Esophagus muscularis mucosa (tissue), 4 donors: Measurements from ENCODE around the gene RC3H2. TPM values are rescaled to one million over a fixed set of nuclear protein-coding genes. Genes with fewer than 3 reads are reported as not detected.

Source experiments
- DNase-seq: peaks from one replicate; pipeline ENCODE4 v3.0.0-alpha.2; 2017; ENCODE audit errors: extremely low spot score
- H3K27ac ChIP-seq, 4 donors: fragments of 200-600 bp; sonication (generic); replicated peaks in 1 of 4; 1 replicate in 3 of 4; 2 replicates in 1 of 4; pipeline ENCODE4 v1.5.1; 2016 to 2019; ENCODE audit warnings: mild to moderate bottlenecking in 1 of 4
- H3K27me3 ChIP-seq, 4 donors: fragments of 200-600 bp; sonication (generic); one replicate each; pipeline versions ENCODE4 v1.5.1 to v1.6.0; 2016 to 2019
- H3K36me3 ChIP-seq, 4 donors: fragments of 200-600 bp; sonication (generic); one replicate each; pipeline ENCODE4 v1.5.1; 2016 to 2019
- H3K4me1 ChIP-seq, 4 donors: fragments of 200-600 bp; sonication (generic); one replicate each; pipeline ENCODE4 v1.5.1; 2016 to 2019
- H3K4me3 ChIP-seq, 4 donors: fragments of 200-600 bp; sonication (generic); 1 replicate in 2 of 4; 2 replicates in 2 of 4; pipeline ENCODE4 v1.5.1; 2016 to 2019; ENCODE audit warnings: mild to moderate bottlenecking in 4 of 4, moderate library complexity in 1 of 4
- H3K9me3 ChIP-seq, 4 donors: fragments of 200-600 bp; sonication (generic); 1 replicate in 3 of 4; 2 replicates in 1 of 4; pipeline ENCODE4 v1.5.1; 2016 to 2019
- CTCF ChIP-seq, 3 experiments: fragments of 200-600 bp in 2 of 3; fragments of 450-650 bp in 1 of 3; sonication (generic) in 2 of 3; IDR thresholded peaks; one replicate each; pipeline ENCODE4 v1.5.1; 2017 to 2019; ENCODE audit warnings: antibody characterized with exemption in 3 of 3, mild to moderate bottlenecking in 2 of 3, moderate library complexity in 1 of 3
- EP300 ChIP-seq: sonication (generic); formaldehyde crosslinking; IDR thresholded peaks from one replicate; pipeline ENCODE4 v1.6.1; 2017; ENCODE audit warnings: antibody characterized with exemption
- POLR2A ChIP-seq: fragments of 450-650 bp; IDR thresholded peaks from one replicate; pipeline ENCODE4 v1.6.1; 2017; ENCODE audit warnings: antibody characterized with exemption, moderate library complexity, mild to moderate bottlenecking, low read depth
- POLR2AphosphoS5 ChIP-seq, 2 donors: sonication (generic); formaldehyde crosslinking; IDR thresholded peaks; one replicate each; pipeline ENCODE4 v1.6.1; 2017; ENCODE audit warnings: antibody characterized with exemption in 2 of 2
- WGBS: methylation state at CpG from one replicate; pipeline ENCODE4 v1.1.5; 2018; 5-methylcytosine and 5-hydroxymethylcytosine counted together
- intact Hi-C: fragments of 100-400 bp; cut with DNase I; formaldehyde crosslinking; loops from one replicate; pipeline ENCODE4 v1.15.1; 2023
- small RNA-seq, 3 donors: library from RNA; depleted of rRNA; stranded (forward); fragments of <200 nt; gene quantifications; one replicate each; pipeline ENCODE3, GENCODE V24; 2016
- total RNA-seq, 4 donors: library from RNA; depleted of rRNA; stranded (reverse); fragments of >200 nt; gene quantifications; one replicate each; pipeline versions ENCODE4 v1.1.0 to v1.2.1, GENCODE V29; 2016

RC3H2 gene
- total RNA-seq, 4 donors from 2014 or later = 40.1 to 58.1 (median 57.8) TPM

GRCh38 chr9:122800066-122801060 is 104.8 kb downstream of the RC3H2 start, which contains the start of gene OR1K1:
Gene OR1K1 (plus strand): TSS chr9:122800123. CDS start chr9:122800123, 0 bp downstream.
- TF ChIP-seq EP300 = no peak
- TF ChIP-seq CTCF (IDR thresholded peaks at IDR 0.05) = no peak
- TF ChIP-seq POLR2AphosphoS5 (IDR thresholded peaks at IDR 0.05) = no peak
- TF ChIP-seq POLR2A = no peak
- intact Hi-C loops = no loop called here
- H3K4me1 ChIP-seq = peaks cover 0 to 10% (median 0%) of the 10 kb centered on the region in 4 donors
- 96% methylated on average over 26 of the region's 30 CpGs for WGBS
- H3K36me3 ChIP-seq = no peaks in the 10 kb centered on the region
- H3K9me3 ChIP-seq = no peaks in the 10 kb centered on the region
- H3K27ac ChIP-seq = no peak within 1 kb of the TSS
- DNase-seq = no peak
- H3K27me3 ChIP-seq = no peaks in the 10 kb centered on the region
- no peak within 1 kb of the TSS for H3K4me3 ChIP-seq

GRCh38 chr9:122797316-122798063 is 107.7 kb downstream of the RC3H2 start:
- WGBS = 85% methylated on average over 6 of the region's 6 CpGs
- intact Hi-C loops = no loop called here

More at GRCh38 chr9:122797316-122798063, 107.7 kb downstream of the RC3H2 start:
- Histone ChIP-seq H3K36me3 (no peaks in the 10 kb centered on the region), H3K27me3 (no peaks in the 10 kb centered on the region), H3K4me3 (no peak overlapping the region), H3K4me1 (no peaks in the 10 kb centered on the region), H3K9me3 (no peaks in the 10 kb centered on the region), H3K27ac (no peak overlapping the region)
- TF ChIP-seq POLR2A (no peak), EP300 (no peak), CTCF (IDR thresholded peaks at IDR 0.05) (no peak), POLR2AphosphoS5 (IDR thresholded peaks at IDR 0.05) (no peak)
- DNase-seq = no peak

Small RNAs within 50 kb of the gene (small RNA-seq; reads per million reads assigned to genes)
- 0 reads per million in 3 donors for gene RNY1P15
- 2,952 to 4,117 (median 3,021) reads per million in 3 donors for gene SNORD90

Other genes with a start within 250 kb of the RC3H2 start
- gene OR1B1, start 247.7 kb downstream of the RC3H2 start, total RNA-seq = not detected
- not detected for gene OR1L1, start 243.6 kb downstream of the RC3H2 start, total RNA-seq
- gene OR1L3, start 230.2 kb downstream of the RC3H2 start, total RNA-seq = not detected
- gene OR1L4, start 181.4 kb downstream of the RC3H2 start, total RNA-seq = not detected
- gene OR1L6, start 163.1 kb downstream of the RC3H2 start, total RNA-seq = not detected
- not detected for gene OR5C1, start 116.4 kb downstream of the RC3H2 start, total RNA-seq
- not detected for gene OR1K1, start 105.2 kb downstream of the RC3H2 start, total RNA-seq
- gene PDCL, start 76.8 kb downstream of the RC3H2 start, total RNA-seq = 10 to 100 TPM; 12.5 to 18.7 (median 15.7) TPM
- 10 to 100 TPM in 2 of 4 donors, 1 to 10 TPM in 2; 6.5 to 12.9 (median 9.5) TPM for gene ZBTB6, start 8.0 kb upstream of the RC3H2 start, total RNA-seq
- gene ZBTB26, start 26.2 kb upstream of the RC3H2 start, total RNA-seq = 10 to 100 TPM in 2 of 4 donors, 1 to 10 TPM in 2; 6.3 to 10.4 (median 9.1) TPM
- 100 to 1,000 TPM in 1 of 4 donors, 10 to 100 TPM in 3; 64.3 to 116 (median 79.5) TPM for gene RABGAP1, start 35.7 kb upstream of the RC3H2 start, total RNA-seq
- 1 to 10 TPM in 1 of 4 donors, under 1 TPM in 2, not detected in 1; 0.33 to 1.1 (median 0.52) TPM for gene GPR21, start 128.3 kb upstream of the RC3H2 start, total RNA-seq